ENCODE measurements around the gene RELN.

RELN gene

GRCh38 chr7:103683348-103683747 is 306.1 kb downstream of the RELN start:
- DNase-seq (ENCODE audit: low spot score), result no peak

- no peak for DNase-seq (ENCODE audit: low spot score)
Measured at GRCh38 chr7:103680161-103681144, 309.0 kb downstream of the RELN start.

DNA sequence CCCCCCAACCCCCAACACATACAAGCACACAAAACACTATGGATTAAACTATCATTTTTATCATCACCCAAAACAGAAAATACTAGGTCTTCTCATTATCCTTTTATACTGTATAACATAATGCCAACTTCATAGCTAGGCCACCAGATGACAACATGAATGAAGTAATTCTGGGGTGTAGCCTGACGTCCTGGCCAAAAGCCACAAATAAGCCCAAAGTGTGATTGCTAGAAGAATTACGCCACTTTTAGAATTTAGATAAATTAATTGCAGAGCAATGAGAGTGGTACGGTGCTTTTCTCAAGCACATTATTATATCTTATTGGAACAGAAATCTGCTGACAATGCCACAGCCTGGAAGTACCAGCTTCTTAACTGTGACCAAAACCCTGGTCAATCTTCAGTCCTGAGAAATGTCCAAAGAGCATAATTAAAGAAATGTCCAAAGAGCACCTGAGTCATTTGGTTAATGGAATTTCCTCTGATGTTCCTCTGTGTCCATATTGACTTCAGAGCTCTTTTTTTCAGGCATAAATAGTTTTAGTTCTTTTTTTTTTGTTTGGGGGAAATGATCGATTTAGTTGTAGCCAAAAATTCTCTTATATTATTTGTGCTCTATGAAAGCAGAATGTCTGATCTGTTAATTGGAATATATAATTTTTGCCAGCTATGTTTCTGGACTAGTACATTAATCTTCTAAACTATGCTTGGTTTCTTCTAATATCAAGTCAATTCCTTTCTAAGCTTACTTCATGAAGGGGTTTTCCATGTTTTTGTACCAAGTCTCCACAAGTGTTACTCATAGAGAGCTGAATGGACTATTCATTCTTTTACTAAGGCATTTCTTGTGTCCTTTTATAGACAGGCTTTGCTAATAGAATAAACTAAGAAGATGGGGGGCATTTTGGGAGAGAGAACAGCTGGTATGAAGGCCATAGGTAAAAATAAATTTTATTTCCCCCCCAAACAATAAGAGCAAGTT is 310.0 kb downstream of the RELN start:
- peak; percentile 25 for DNase-seq (ENCODE audit: low spot score)

DNA sequence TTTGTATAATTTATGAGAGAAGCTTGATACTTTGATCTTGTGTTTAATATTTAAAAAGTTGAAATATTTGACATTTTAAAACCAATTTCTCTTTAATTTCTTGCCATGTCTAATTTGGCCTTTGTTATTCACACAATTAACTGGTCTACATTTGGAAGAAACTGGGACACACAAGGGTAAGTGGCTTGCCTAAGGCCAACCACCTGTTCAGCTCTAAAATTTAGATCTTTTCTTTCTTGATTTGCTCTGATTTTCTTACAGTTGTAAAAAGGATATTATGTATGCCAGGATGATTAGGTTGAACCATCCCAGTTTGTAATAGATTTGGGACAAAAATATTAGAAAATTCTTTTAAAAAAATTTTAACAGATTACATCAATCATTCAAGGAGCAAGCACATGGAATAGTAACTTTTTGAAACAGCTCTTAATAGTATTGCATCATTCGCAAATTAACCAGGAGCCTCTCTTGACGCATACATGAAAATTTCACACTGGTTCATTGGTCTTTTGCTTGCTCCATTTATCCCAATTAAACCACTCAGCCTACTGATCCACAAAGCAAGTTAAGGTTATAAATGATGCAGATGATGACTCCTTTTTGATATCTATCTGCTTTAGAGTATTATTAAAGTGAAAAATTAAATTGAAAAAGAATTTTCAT is 321.0 kb downstream of the RELN start:
- no peak for DNase-seq (ENCODE audit: low spot score)

- no peak for DNase-seq (ENCODE audit: low spot score)
Measured at GRCh38 chr7:103666326-103666725, 323.1 kb downstream of the RELN start.

GRCh38 chr7:103664577-103664976 is 324.9 kb downstream of the RELN start:
- DNase-seq (ENCODE audit: low spot score), result no peak

DNA sequence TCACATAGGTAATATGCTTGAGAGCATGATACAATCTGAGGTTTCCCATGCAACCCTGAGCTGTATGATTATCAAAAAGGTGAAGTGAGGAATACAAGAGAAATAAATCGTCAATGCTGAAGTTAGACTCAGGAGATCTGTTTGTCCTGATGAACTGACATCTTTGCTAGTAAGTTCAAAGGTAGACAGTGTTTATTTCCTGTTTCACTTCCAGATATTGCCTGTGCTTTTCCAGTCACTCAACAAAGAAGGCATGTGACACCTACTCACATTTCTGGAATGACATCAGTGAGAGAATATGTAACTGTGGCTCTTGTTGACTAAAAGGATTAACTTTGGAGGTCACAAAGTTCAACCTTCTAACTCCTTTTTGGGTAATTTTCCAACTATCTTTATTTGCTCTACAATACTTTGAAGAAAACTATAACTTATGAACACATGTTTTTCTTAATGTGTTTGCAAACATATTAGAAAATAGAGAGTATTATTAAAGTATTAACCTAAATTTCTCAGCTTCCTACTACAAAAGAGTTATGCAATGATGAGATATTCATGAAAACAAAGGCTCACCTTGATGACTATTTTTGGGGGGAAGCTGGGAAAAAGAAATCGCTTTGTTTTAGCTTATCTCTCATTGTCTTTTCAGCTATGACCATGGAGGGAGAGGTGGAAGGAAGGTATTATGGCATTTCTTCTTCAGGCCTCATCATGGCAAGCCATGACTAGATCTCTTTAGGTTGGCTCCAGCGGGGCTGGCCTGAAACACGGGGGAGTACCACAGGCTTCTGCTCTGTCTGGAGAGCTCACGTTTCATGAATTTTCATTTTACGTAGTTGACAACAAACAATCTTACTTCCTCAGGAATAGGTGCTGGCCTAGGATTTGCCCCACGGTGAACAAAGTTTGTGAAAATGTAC is 328.7 kb downstream of the RELN start:
- peak; percentile 20 for DNase-seq (ENCODE audit: low spot score)

GRCh38 chr7:103658055-103659005 is 331.1 kb downstream of the RELN start:
- no peak for DNase-seq (ENCODE audit: low spot score)

GRCh38 chr7:103657474-103657894 is 332.0 kb downstream of the RELN start:
- no peak for DNase-seq (ENCODE audit: low spot score)

DNA sequence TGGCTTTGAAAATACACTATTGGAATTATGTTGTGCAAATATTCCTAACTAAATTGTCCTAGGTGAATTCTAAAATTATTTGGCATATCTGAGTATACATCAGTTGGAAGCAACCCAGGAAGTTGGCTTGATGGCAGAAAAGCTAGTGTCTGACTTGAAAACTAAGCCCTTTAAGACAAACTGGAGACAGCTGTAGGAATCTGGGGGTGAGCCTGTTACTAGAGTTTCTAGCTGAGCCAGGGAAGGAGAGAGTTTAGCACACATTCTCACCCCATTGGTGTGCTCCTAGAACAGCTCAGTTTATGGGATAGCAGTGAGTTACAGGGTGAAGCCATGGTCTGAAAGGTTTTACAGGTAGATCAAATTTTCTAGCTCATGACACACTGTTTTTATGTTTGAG is 333.2 kb downstream of the RELN start:
- no peak for DNase-seq (ENCODE audit: low spot score)

GRCh38 chr7:103651593-103652377 is 337.7 kb downstream of the RELN start:
- no peak for DNase-seq (ENCODE audit: low spot score)

DNA sequence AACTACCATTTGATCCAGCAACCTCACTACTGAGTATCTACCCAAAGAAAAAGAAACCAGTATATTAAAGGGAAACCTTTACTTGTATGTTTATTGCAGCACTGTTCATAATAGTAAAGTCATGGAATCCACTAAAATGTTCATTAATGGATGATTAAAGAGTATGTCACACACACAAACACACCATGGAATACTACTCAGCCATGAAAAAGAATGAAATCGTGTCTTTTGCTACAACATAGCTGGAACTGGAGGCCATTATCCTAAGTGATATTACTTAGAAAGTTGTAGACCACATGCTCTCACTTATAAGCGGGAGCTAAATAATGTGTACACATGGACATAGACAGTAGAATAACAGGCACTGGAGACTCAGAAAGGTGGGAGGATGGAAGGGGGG is 340.4 kb downstream of the RELN start:
- no peak for DNase-seq (ENCODE audit: low spot score)

DNA sequence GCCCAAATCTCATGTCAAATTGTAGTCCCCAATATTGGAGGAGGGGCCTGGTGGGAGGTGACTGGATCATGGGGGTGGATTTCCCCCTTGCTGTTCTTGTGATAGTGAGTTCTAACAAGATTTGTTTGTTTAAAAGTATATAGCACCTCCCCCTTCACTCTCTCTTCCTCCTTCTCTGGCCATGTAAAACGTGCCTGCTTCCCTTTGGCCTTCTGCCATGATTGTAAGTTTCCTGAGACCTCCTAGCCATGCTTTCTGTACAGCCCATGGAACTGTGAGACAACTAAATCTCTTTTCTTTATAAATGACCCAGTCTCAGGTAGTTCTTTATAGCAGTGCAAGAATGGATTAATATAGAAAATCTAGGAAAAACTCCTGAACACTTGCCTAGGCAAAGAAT is 341.3 kb downstream of the RELN start:
- DNase-seq (ENCODE audit: low spot score), result no peak

- DNase-seq (ENCODE audit: low spot score), result no peak
Measured at GRCh38 chr7:103644319-103644718, 345.1 kb downstream of the RELN start.

- no peak for DNase-seq (ENCODE audit: low spot score)
Measured at GRCh38 chr7:103640031-103640779, 349.3 kb downstream of the RELN start.

DNA sequence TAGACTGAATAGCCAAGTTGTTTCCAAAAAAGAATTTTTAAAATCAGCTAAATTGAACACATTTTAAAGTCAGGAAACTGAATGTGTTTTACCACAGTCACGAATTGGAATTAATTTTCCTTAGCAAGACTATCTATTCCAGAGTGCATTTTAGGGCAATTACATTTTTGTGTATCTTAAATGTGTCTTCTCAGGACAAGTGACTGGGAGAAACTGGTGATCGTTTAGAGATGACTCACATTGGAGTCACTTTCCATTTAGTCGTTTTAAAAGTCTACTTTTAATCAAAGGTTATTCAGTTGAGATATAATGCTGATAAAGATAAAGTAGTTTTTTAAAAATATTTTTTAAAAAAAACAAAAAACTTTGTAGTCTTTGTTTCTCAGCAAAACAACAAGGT is 351.7 kb downstream of the RELN start:
- DNase-seq (ENCODE audit: low spot score), result no peak

GRCh38 chr7:103637094-103637493 is 352.4 kb downstream of the RELN start:
- DNase-seq (ENCODE audit: low spot score), result no peak

GRCh38 chr7:103636153-103636552 is 353.3 kb downstream of the RELN start:
- DNase-seq (ENCODE audit: low spot score), result no peak

All from COLO829 (cell line).